ENCODE measurements around the gene MATR3. TPM values are rescaled to one million over a fixed set of nuclear protein-coding genes. Genes with fewer than 3 reads are reported as not detected.
"Not testable (repeated sequence)": the region's sequence is repeated elsewhere in the genome, so short reads cannot be mapped to it uniquely, and the experiment has no call there.

The MATR3 gene
- total RNA-seq, 1 experiment from 2014 or later: 280 TPM

DNA sequence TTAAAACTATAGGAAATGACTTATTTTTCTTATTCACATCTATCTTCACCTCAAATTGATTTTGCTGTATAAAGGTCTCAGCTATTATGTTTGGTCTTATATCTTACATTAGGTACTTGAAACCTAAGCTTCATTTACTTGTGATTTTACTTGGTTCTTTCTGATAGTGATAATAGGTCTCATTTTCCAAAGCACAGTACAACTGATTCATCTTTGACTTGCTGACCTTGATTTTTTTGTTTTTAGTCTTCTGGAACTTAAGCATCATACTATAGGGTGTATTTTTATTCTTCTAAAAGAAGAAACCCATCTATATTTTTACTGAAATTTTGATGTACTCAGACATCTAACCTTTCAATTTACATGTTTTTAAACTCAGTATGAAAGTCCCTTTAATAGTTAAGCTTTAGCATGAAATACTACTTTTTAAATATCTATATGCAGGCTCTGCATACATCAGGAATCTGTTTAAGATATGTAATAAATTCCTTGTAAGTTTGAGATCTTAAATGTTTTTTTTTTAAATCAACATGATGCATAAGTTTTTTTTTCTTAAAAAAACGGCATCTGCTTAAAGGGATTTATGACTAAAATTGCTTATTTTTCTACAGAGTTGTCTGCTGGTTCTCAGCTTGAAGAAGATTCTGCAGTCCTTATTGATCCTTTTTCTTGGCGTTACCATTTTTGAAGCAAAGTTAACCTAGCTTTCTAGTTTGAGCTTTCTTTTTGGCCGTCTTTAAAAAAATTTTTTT lies 13.3 kb downstream of the MATR3 start:
- Histone ChIP-seq H3K27me3 (no peaks in the 10 kb centered on the region), H3K36me3 (peaks cover 50% of the 10 kb centered on the region), H3K4me3 (no peak overlapping the region), H3K9me3 (no peaks in the 10 kb centered on the region)
- no peak for DNase-seq

DNA sequence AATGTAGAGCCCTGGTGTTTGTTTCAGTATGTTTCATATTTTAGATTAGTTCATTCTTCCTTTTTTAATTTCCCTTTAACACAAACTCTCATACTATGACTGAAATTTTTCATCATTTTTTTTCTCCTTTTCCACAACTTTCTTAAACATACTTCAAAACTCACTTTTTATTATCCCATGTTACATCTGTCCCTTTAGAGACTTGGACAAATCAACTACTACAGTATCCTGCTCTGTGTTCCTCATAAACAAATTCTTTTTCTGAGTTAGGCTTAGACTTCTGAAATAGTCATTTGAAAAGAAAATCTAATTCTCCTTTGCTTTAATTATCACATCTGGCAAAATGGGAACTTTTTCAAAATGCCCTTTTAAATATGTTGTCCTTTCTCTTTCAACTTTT lies 15.3 kb downstream of the MATR3 start:
- DNase-seq: no peak
- Histone ChIP-seq H3K4me3 (no peak overlapping the region), H3K36me3 (peaks cover 53% of the 10 kb centered on the region), H3K9me3 (no peaks in the 10 kb centered on the region), H3K27me3 (no peaks in the 10 kb centered on the region)

DNA sequence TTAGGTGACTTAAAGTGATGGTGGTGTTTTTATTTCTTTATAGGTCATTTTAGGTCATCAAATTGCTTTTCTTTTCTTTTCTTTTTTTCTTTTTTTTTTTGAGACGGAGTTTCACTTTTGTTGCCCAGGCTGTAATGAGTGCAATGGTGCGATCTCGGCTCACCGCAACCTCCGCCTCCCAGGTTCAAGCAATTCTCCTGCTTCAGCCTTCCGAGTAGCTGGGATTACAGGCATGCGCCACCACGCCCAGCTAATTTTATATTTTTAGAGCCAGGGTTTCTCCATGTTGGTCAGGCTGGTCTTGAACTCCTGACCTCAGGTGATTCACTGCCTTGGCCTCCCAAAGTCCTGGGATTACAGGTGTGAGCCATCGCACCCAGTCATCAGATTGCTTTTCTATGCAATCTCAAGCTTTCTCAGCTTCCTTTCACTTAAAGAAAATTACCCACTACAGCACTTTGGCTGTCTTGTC lies 17.2 kb downstream of the MATR3 start:
- peaks cover 71% of the 10 kb centered on the region for H3K36me3 ChIP-seq
- H3K4me3 ChIP-seq, H3K27me3 ChIP-seq, H3K9me3 ChIP-seq: not testable (repeated sequence)
- DNase-seq: peak; percentile 54

DNA sequence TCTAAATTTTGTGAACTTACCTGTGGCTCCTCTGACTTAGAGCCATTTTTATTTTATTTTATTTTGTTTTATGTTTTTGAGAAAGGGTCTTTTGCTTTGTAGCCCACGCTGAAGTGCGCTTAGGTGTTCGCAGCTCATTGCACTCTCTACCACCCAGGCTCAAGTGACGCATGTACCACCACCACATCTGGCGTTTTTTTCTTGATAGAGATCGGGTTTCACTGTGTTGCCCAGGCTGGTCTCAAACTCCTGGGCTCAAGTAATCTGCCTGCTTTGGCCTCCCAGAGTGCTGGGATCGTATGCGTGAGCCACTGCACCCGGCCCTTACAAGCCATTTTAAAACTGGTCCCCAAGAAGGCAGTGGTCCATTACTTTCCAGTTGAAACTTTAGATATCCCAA lies 18.5 kb downstream of the MATR3 start:
- DNase-seq: no peak
- H3K36me3 ChIP-seq: peaks cover 83% of the 10 kb centered on the region
- no peak overlapping the region for H3K4me3 ChIP-seq
- H3K9me3 ChIP-seq: no peaks in the 10 kb centered on the region
- H3K27me3 ChIP-seq: no peaks in the 10 kb centered on the region

DNA sequence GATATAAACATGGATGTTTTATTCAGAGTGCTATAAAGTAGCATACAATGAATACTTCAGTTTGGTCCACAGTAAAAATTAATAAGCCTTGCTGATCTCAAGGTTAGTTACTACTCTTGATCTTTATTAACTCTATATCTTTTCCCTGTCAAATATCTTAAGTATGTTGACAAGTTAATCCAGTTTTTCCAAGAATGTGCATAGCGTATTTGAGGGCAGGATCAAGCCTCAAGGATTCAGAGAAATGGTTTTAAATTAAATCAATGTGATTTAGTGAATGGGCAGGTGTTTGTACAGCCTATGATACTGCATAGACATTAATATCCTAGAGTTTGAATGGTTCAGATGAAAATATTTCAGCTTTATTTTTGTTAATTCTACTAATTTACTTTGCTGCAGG lies 20.7 kb downstream of the MATR3 start:
- Histone ChIP-seq H3K4me3 (no peak overlapping the region), H3K27me3 (no peaks in the 10 kb centered on the region), H3K9me3 (no peaks in the 10 kb centered on the region), H3K36me3 (peaks cover 87% of the 10 kb centered on the region)
- no peak for DNase-seq

DNA sequence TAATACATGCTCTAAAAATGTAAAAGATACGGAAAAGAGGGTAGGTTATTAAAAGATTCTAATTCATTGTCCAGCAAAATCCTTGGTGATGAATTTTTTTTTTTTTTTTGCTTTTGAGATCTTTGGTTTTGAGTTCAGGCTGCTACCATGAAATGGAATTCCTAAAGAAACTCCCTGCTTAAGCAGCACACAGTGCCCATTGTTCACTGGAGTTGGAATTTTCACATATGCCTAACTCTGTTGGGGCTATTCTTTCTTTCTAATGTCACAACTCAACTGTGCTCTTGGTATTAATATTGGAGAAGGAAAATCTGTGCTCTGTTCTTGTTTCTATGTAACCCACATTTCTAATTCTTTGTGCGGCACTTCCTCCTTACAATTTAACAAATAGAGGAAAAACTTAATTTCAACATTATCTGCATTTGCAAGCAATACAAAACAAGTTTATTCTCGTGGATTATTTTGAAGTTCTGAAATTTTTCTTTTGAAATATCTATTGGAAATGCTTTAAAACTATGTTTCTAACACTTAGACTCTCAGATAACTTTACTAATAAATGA lies 21.6 kb downstream of the MATR3 start:
- H3K36me3 ChIP-seq: peaks cover 86% of the 10 kb centered on the region

DNA sequence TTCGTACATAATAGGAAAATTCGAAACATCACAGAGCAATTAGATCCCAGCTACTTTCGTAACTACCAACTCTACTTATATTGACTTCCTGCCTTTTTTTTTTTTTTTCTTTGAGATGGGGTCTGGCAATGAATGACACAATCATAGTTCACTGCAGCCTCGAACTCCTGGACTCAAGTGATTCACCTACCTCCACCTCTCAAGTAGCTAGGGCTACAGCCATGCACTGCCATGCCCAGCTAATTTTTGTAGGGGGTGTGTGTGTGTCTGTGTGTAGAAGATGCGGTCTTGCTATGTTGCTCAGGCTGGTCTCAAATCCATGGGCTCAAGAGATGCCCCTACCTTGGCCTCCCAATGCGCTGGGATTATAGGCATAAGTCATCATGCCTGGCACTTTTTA lies 42.3 kb downstream of the MATR3 start:
- H3K4me3 ChIP-seq: no peak overlapping the region
- no peaks in the 10 kb centered on the region for H3K27me3 ChIP-seq
- no peaks in the 10 kb centered on the region for H3K9me3 ChIP-seq
- DNase-seq: peak; percentile 13
- H3K36me3 ChIP-seq: peaks cover 36% of the 10 kb centered on the region

More for the DNA sequence above, 21.6 kb downstream of the MATR3 start:
- no peaks in the 10 kb centered on the region for H3K9me3 ChIP-seq
- no peak for DNase-seq
- H3K4me3 ChIP-seq: no peak overlapping the region
- H3K27me3 ChIP-seq: no peaks in the 10 kb centered on the region

DNA sequence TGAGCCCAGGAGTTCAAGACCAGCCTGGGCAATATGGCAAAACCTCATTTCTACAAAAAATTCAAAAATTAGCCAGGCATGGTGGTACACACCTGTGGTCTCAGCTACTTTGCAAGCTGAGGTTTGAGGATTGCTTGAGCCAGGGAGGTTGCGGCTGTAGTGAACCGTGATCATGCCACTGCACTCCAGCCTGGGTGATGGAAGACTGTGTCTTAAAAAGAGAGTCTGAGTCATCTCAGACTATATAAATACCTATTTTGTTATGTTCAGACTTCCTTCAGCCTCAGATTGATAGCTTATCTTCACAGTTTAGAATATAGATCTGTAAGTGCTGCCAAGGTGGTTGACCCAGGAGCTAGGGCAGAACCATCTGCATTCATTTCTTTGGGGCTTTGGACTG lies 46.5 kb downstream of the MATR3 start:
- H3K9me3 ChIP-seq: no peaks in the 10 kb centered on the region
- H3K36me3 ChIP-seq: peaks cover 19% of the 10 kb centered on the region
- no peak overlapping the region for H3K4me3 ChIP-seq
- no peak for DNase-seq
- no peaks in the 10 kb centered on the region for H3K27me3 ChIP-seq

DNA sequence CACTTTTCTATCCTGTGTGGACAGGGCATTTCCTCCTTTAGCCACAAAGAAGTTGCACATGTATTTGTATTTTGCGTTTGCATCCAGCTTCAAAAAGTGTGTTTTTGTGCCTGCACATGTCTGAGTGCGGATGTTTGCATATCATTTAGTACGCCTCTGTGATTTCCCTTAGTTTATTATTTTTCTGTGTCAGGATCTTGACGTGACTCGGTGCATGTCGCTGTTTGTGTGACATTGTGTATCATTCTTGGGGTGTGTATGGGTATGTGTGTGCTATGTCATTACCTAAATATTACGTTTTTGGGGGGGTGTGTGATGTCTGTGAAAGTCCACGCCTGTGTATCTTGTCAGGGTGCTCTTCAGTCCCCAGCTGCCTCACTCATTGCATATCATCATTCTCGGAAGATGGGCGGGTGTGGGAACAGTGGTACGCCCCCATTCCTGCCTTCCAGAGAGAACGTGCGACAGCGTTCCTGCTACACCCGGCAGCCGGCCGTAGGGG lies 47.7 kb downstream of the MATR3 start:
- DNase-seq: no peak
- Histone ChIP-seq H3K36me3 (peaks cover 27% of the 10 kb centered on the region), H3K27me3 (no peaks in the 10 kb centered on the region), H3K4me3 (peak overlapping the region; percentile 96), H3K9me3 (no peaks in the 10 kb centered on the region)

DNA sequence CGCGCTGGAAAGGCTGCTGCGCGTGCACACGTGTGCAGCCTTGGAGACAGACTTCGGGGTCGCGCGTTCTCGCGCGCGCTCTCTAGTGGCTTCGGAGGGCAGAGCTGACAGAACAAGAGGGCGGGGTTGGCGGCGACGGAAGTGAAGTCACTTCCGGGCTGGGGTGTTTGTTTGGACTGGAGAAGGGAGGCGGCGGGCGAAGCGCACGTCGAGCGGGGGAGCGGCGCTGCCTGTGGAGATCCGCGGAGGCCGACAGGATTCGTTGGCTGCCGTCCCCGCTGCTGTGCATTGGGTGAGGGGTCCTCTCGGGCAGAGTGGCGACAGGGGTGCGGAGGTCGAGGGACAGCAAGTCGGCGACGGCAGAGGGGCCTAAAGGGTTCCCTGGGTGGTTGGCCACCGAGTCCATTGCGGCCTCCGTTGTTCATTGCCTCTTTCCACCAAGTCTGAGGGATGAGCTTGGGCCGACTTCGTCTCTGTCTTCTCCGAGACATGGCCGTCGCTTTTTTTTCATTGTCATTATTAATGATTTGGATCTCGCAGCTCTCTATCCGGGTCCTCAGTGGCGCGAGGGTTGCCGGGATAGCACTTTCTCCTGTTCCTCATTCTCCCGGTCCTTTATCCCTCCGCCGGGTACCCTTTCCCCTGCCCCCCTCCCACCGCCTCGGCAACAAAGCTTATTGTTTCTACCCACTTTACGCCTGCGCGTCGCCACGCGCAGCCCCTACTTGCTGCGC lies 48.3 kb downstream of the MATR3 start, which contains the start of gene PAIP2:
Gene PAIP2, plus strand, starts transcription at position 166 of the 734 bp plus-strand sequence. CDS start 21,931 bp downstream, outside the sequence.
- Histone ChIP-seq H3K36me3 (peaks cover 33% of the 10 kb centered on the region), H3K9me3 (no peaks in the 10 kb centered on the region), H3K4me3 (peak within 1 kb of the TSS; percentile 96), H3K27me3 (no peaks in the 10 kb centered on the region)
- peak; percentile 99 for DNase-seq

DNA sequence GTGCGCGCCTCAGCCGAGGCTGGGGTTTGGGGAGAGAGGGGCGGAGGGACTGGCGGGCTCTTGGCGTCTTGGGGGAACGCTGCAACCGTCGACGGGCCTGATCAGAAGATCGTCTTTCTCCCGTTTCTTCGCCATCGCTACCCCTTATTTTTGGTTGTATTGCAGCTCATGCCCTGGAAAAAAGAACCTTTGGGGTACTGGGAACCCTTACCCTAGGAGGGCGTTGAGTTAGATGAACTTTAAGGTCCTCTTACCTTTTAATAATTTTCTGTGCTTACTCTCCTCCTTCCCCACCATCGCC lies 48.8 kb downstream of the MATR3 start:
- no peaks in the 10 kb centered on the region for H3K9me3 ChIP-seq
- no peak for DNase-seq
- H3K36me3 ChIP-seq: peaks cover 35% of the 10 kb centered on the region
- peak overlapping the region; percentile 96 for H3K4me3 ChIP-seq
- H3K27me3 ChIP-seq: no peaks in the 10 kb centered on the region

DNA sequence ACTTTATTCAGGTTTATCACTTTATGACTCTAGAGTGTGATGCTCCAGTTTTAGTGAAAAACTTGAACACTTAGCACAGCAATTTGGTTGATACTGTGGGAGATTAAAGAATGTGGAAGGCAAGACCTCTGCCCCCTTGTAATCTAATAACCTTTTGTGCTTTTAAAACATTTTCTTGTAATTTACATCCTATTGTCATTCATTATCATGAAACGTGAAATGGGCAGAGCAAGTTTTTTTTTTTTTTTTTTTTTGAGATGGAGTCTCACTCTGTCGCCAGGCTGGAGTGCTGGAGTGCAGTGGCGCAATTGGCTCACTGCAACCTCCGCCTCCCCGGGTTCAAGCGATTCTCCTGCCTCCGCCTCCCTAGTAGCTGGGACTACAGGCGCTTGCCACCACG lies 49.9 kb downstream of the MATR3 start:
- Histone ChIP-seq H3K36me3 (peaks cover 39% of the 10 kb centered on the region), H3K9me3 (no peaks in the 10 kb centered on the region), H3K27me3 (no peaks in the 10 kb centered on the region), H3K4me3 (peak overlapping the region; percentile 96)
- DNase-seq: no peak

DNA sequence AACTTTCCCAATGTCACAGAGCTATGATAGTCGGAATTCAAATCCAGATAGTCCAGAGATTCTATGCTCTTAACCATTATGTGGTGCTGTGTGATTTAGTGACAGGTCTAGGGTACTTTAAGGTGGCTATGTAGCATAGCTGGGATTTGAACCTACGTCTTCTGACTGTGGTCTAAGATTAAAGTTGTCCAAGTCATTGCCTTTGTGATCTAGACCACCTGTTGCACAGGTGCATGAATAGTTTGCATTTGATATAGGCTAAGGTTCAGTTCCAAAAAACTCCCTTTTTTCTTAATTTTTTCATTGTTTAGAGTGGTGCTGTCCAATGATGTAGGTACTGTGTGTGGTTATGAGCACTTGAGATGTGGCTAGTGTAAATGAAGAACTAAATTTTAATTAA lies 50.6 kb downstream of the MATR3 start:
- no peaks in the 10 kb centered on the region for H3K9me3 ChIP-seq
- H3K27me3 ChIP-seq: no peaks in the 10 kb centered on the region
- H3K36me3 ChIP-seq: peaks cover 45% of the 10 kb centered on the region
- no peak for DNase-seq
- H3K4me3 ChIP-seq: no peak overlapping the region

DNA sequence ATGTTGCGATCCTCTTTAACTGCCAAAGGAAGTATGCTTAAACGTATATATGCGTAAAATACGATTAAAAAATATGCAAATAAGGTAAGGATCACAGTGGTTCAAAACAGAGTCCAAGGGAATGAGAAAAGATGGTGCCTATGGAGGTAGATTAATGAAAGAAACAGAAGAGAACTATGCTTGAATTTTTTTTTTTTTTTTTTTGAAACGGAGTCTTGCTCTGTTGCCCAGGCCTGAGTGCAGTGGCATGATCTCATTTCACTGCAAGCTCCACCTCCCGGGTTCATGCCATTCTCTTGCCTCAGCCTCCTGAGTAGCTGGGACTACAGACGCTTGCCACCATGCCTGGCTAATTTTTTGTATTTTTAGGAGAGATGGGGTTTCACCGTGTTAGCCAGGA lies 51.9 kb downstream of the MATR3 start:
- not testable (repeated sequence) for DNase-seq, H3K4me3 ChIP-seq, H3K9me3 ChIP-seq, H3K27me3 ChIP-seq
- peaks cover 51% of the 10 kb centered on the region for H3K36me3 ChIP-seq

DNA sequence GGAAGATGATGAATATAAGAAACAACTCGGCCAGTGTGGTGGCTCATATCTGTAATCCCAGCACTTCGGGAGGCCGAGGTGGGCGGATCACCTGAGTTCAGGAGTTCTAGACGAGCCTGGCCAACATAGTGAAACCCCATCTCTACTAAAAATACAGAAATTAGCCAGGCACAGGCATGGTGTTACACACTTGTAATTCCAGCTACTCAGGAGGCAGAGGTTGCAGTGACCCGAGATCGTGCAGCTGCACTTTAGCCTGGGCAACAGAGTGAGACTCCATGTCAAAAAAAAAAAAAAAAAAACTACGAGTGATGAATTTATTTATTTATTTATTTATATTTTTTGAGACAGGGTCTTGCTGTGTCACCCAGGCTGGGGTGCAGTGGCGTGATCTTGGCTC lies 54.3 kb downstream of the MATR3 start:
- H3K9me3 ChIP-seq, H3K4me3 ChIP-seq, DNase-seq, H3K27me3 ChIP-seq: not testable (repeated sequence)
- peaks cover 63% of the 10 kb centered on the region for H3K36me3 ChIP-seq

DNA sequence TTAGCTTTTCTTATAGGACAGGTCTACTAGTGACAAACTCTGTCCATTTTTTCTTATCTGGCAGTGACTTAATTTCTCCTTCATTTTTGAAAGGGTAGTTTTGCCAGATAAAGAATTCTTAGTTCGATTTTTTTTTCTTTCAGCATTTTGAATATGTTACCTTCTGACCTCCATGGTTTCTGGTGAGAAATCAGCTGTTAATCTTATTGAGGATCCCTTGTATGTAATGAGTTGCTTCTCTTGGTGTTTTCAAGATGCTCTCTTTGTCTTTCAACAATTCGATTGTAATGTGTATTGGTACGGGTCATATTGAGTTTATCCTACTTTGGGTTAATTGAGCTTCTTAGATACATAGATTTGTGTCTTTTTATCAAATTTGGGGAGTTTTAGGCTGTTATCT lies 60.6 kb downstream of the MATR3 start:
- Histone ChIP-seq H3K36me3 (peaks cover 52% of the 10 kb centered on the region), H3K27me3 (no peaks in the 10 kb centered on the region), H3K4me3 (no peak overlapping the region), H3K9me3 (peaks cover 12% of the 10 kb centered on the region)
- no peak for DNase-seq

DNA sequence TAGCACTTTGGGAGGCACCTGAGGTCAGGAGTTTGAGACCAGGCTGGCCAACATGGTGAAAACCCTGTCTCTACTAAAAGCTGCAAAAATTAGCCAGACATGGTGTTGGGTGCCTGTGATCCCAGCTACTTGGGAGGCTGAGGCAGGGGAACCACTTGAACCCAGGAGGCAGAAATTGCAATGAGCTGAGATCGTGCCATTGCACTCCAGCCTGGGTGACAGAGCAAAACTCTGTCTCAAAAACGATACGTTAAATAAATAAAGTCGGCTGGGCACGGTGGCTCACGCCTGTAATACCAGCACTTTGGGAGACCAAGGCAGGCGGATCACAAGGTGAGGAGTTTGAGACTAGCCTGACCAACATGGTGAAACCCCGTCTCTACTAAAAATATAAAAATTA lies 62.4 kb downstream of the MATR3 start:
- H3K27me3 ChIP-seq, DNase-seq, H3K4me3 ChIP-seq: not testable (repeated sequence)
- peaks cover 12% of the 10 kb centered on the region for H3K9me3 ChIP-seq
- H3K36me3 ChIP-seq: peaks cover 54% of the 10 kb centered on the region
